HG02763 (cell line): ENCODE results near the gene EDNRA.

Experiments
- ATAC-seq: cut with Tn5 transposase; IDR thresholded peaks from one replicate; pipeline ENCODE4 v1.9.1; 2021; ENCODE audit warnings: mild to moderate bottlenecking, moderate library complexity; ENCODE audit not compliant: unreplicated experiment

EDNRA gene

GRCh38 chr4:147496500-147496899 lies 15.6 kb downstream of the EDNRA start:
- no peak for ATAC-seq

GRCh38 chr4:147498031-147498660 lies 17.2 kb downstream of the EDNRA start:
- ATAC-seq: no peak

- no peak for ATAC-seq
These were observed 27.4 kb downstream of the EDNRA start for GRCh38 chr4:147508346-147508745.

DNA sequence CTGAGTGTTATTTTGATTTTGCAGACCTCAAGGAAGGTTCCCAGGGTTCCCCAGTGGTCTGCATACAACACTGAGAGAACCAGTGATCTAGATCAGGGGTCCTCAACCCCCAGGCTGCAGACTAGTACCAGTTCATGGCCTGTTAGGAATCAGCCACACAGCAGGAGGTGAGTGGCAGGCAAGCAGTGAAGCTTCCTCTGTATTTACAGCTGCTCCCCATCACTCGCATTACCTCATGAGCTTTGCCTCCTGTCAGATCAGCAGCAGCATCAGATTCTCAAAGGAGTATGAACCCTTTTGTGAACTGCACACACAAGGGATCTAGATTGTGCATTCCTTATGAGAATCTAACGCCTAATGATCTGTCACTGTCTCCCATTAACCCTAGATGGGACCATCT lies 28.5 kb downstream of the EDNRA start:
- ATAC-seq: no peak

DNA sequence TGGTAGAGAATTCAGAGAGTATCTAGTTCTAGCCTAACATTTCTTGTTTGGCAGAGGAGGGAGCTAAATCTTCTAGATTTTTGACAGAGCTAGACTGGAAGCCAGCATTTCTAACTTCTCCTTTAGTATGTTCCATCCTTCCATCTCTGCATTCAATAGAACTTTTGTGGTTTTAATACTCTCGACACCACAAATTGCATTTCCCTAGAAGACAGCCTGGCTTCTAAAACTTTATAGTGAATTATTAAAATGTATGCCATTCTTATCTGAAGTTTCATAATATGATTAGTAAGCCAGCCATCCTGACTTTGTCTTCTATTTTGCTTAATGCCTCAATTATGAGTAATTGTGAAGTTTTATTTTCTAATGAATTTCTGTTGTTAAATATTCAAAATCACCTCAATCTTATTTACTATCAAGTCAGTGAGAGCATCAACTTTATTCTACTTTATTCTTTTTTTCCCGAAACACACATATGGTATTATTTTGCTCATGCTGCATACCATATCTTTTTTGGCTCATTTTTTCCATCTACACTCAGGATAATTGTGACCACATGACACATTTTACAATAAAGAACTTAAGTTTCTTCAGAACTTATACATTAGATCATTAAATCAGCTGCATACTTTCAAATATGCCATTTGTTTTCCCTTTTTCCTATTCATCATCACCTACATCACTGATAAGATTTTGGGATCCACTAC lies 30.2 kb downstream of the EDNRA start:
- no peak for ATAC-seq

GRCh38 chr4:147513091-147513490 lies 32.2 kb downstream of the EDNRA start:
- ATAC-seq: no peak

GRCh38 chr4:147513952-147514351 lies 33.1 kb downstream of the EDNRA start:
- no peak for ATAC-seq

DNA sequence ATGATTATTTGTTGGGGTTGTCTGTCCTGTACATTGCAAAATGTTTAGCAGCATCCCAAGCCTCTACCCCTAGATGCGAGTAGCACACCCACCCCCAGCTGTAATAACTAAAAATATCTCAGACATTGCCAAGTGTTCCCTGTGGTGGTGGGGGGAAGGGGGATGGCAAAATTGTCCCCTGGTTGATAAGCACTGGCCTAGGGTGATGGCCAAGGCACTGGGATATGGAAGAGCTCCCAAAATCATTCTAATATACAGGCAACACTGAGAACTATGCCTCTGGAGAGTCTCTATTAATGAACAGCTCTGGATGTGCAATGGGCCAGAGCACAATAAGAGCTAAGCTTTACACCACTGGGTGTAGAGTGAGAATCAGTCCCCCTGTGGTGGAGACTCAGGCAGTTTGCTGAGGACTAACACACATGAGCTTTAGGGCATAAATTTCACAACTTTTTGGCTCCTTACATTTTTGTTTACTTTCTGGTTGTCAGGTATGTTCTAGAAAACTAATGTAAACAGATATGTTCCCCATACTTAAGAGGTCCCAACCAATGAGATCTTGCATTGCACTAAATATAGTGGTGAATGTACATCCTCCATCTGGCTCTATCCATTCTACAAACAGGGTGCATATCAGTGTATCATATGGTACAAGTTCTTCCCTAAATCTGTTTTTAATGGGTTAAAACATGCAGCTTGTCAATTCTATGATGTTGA lies 34.5 kb downstream of the EDNRA start:
- ATAC-seq: no peak

DNA sequence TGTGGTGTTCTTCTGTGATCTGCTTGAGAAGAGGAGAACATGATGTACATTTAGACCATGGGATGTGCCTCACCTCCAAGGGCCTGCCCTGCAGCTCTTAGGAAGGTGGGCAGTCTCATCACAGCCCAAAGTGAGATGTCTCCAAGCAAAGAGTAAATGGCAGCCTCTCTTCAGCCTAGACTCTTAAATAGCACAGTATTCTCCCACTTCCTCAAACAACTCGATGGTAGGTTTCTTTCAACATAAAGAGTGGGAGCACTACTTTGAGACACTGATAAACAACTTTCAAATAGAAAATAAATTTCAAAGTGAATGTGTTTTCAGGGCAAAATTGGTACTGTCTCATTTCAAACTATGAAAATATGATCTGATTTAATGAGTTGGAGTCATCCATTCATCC lies 35.2 kb downstream of the EDNRA start:
- no peak for ATAC-seq

DNA sequence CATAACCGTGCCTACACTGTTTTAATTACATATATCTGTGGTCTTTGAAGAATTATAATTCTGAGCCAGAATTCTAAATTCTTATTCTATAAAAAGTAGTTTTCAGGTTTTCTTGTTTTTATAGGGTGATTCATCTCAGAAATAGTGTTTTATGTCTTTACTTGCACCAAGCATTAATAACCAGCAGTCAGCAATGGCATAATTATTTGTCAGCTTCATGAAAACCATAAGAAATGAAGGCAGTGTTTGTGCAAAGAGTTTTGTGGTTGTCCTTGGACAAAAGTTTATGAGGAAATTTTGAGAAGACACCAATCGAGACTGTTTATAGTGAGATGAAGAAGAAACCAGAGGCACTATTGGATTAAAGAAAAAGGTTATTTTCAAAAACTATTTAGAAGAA lies 37.2 kb downstream of the EDNRA start:
- ATAC-seq: no peak

GRCh38 chr4:147518846-147519767 lies 38.2 kb downstream of the EDNRA start:
- peak; percentile 86 for ATAC-seq

DNA sequence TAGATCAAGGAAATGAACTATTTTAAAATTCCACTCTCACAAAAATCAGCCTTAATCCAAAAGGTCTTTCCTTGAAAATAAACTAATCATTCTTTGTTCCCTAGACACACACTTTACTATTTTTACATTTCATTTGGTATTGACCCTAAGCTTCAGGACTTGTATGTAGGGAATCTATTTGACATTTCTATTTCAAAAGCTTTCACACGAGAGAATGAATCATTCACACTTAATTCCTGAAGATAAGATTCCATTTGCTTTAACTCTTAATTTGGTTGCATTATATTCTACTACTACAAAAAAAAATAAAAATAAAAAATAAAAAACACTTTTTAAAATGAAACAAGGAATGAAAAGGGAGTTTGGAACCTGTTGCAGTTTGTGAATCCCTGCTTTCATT lies 43.7 kb downstream of the EDNRA start:
- ATAC-seq: no peak

DNA sequence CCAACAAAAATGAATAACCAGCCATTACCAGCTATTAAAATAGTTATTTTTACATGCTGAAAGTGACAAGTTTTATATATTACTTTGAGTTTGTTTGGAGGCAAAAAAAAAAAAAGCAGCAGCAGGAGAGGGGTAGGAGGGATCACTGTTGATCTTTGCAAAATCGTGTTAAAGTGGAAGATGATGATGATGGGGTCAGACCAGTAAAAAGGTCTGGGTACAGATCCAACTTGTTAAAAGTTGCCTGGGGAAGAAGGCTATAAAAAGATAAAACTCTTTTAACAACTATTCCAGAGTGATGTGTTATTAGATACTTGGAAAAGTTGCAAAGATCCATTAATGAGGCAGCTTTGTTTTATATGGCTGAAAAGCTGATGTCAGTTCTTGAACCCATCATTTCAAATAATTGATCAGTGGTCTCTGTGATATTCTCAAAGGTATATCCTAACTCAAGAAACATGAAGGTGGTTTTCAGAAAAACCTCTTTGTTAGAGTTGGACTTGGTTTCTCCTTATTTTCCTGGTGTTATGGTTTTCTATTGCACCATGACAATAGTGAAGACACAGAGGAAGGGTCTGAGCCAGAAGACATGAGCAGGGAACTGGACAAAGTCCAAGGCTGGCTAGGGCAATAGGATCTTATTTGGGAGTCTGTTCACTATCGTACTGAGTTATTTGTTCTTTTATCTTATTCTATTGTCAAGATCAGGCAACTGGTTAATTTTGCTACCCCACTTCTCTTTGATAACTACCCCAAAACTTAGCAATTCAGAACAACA lies 44.8 kb downstream of the EDNRA start:
- no peak for ATAC-seq

- no peak for ATAC-seq
These were observed 45.4 kb downstream of the EDNRA start for GRCh38 chr4:147526272-147526654.

GRCh38 chr4:147528054-147528453 lies 47.2 kb downstream of the EDNRA start:
- ATAC-seq: no peak

- no peak for ATAC-seq
These were observed 49.2 kb downstream of the EDNRA start for GRCh38 chr4:147530134-147530533.

DNA sequence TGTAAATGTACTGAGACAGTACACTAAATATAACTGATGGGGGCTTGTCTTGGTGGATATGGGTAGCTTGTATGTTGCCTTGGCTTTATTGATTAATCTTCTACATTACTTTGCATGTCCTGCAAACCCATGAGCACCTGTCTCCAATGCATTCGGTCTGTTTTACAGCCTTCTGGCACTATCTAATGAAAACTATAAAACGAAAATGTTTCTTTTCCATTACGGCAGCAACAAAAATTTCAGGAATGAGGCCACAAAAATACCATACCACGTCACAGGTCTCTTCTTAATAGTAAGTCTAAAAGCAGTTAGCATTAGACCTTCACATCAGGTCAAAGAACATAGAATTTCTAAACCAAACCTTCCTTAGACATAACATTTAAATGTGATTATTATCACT lies 49.8 kb downstream of the EDNRA start:
- no peak for ATAC-seq

DNA sequence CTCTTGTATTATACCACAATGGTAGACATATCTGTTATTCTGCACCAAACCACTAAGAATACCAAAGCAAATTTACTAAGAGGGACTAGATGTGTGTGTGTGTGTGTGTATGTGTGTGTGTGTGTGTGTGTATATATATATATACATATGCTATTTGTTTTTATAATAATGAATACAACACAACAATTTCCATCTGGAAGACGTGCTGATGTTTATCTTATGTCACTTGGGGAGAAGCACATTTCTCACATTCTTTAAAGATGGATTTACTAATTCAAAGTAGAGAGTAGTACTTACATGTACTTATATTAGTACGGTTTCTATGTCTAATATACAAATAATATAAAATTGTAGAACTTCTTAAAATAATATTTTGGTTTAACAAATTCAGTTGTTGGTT lies 52.0 kb downstream of the EDNRA start:
- no peak for ATAC-seq

- ATAC-seq: no peak
These were observed 52.4 kb downstream of the EDNRA start for GRCh38 chr4:147533331-147533730.

GRCh38 chr4:147535124-147535523 lies 54.2 kb downstream of the EDNRA start:
- ATAC-seq: no peak
